Common myeloid progenitor, CD34-positive (primary cell): Measurements from ENCODE around the gene VWA3B.

Experiments used
- CTCF ChIA-PET: fragments of 350-600 bp; sonication (Branson Sonifier 250); formaldehyde crosslinking; loops from one replicate; lab custom pipeline; 2021; ENCODE audit warnings: antibody characterized with exemption; lab: Charles Lee
- POLR2A ChIA-PET: fragments of 350-600 bp; sonication (Branson Sonifier 250); formaldehyde crosslinking; loops from one replicate; lab custom pipeline; 2021; ENCODE audit warnings: antibody characterized with exemption; lab: Charles Lee
- DNase-seq, 3 donors: peaks; one replicate each; pipeline versions ENCODE4 v3.0.0 to v3.0.0-alpha.2; 2013
- H3K27ac ChIP-seq, 2 experiments: 1 replicate in 1 of 2; 2 replicates in 1 of 2; pipeline ENCODE4 v1.7.0; 2013; ENCODE audit warnings: inconsistent platforms in 2 of 2, low read length in 2 of 2, mild to moderate bottlenecking in 2 of 2, low read depth in 1 of 2, moderate library complexity in 1 of 2; ENCODE audit not compliant: severe bottlenecking in 2 of 2, insufficient read depth in 1 of 2, poor library complexity in 1 of 2
- H3K27me3 ChIP-seq, 5 experiments: replicated peaks in 2 of 5; 1 replicate in 3 of 5; 2 replicates in 2 of 5; pipeline versions ENCODE4 v1.6.1 to v1.7.0; 2013; ENCODE audit warnings: low read length in 4 of 5, mild to moderate bottlenecking in 2 of 5, moderate library complexity in 2 of 5, inconsistent platforms in 1 of 5; ENCODE audit not compliant: insufficient read depth in 5 of 5, control insufficient read depth in 4 of 5
- H3K36me3 ChIP-seq, 4 experiments: 1 replicate in 2 of 4; 2 replicates in 2 of 4; pipeline versions ENCODE4 v1.6.1 to v1.7.0; 2013; ENCODE audit warnings: low read length in 3 of 4, control low read depth in 1 of 4, mild to moderate bottlenecking in 1 of 4; ENCODE audit not compliant: control insufficient read depth in 4 of 4, insufficient read depth in 4 of 4
- H3K4me1 ChIP-seq, 4 experiments: 1 replicate in 3 of 4; 2 replicates in 1 of 4; pipeline versions ENCODE4 v1.6.1 to v1.7.1; 2013; ENCODE audit warnings: low read length in 3 of 4, mild to moderate bottlenecking in 3 of 4, control low read depth in 1 of 4, inconsistent platforms in 1 of 4, moderate library complexity in 1 of 4; ENCODE audit not compliant: control insufficient read depth in 4 of 4, insufficient read depth in 4 of 4; ENCODE audit errors: control extremely low read depth in 1 of 4
- H3K4me3 ChIP-seq, 7 experiments: 1 replicate in 4 of 7; 2 replicates in 3 of 7; pipeline versions ENCODE4 v1.5.1 to v1.7.0; 2013; ENCODE audit warnings: mild to moderate bottlenecking in 7 of 7, low read length in 6 of 7, moderate library complexity in 6 of 7, inconsistent platforms in 2 of 7, low read depth in 2 of 7, control low read depth in 1 of 7; ENCODE audit not compliant: insufficient read depth in 4 of 7, control insufficient read depth in 1 of 7; ENCODE audit errors: extremely low read depth in 1 of 7
- H3K9me3 ChIP-seq, 5 experiments: 1 replicate in 4 of 5; 2 replicates in 1 of 5; pipeline versions ENCODE4 v1.6.1 to v1.7.1; 2013; ENCODE audit warnings: low read length in 4 of 5, mild to moderate bottlenecking in 2 of 5, inconsistent platforms in 1 of 5, low read depth in 1 of 5, moderate library complexity in 1 of 5; ENCODE audit not compliant: control insufficient read depth in 4 of 5, insufficient read depth in 2 of 5; ENCODE audit errors: control extremely low read depth in 1 of 5
- WGBS: methylation state at CpG from one replicate; pipeline ENCODE4 v1.1.5; 2013; ENCODE audit not compliant: insufficient coverage; 5-methylcytosine and 5-hydroxymethylcytosine counted together

Gene VWA3B

GRCh38 chr2:98356729-98357128 is 269.8 kb downstream of the VWA3B start:
- ChIA-PET CTCF (no interaction called here), POLR2A (no interaction called here)
- H3K4me3 ChIP-seq = no peak overlapping the region
- H3K27ac ChIP-seq = no peak overlapping the region
- H3K36me3 ChIP-seq = no peaks in the 10 kb centered on the region
- peaks cover 0 to 4% (median 0%) of the 10 kb centered on the region in 5 experiments for H3K9me3 ChIP-seq
- no peaks in the 10 kb centered on the region for H3K4me1 ChIP-seq
- DNase-seq = no peak
- H3K27me3 ChIP-seq = peaks cover 0 to 4% (median 2%) of the 10 kb centered on the region in 5 experiments
- WGBS = 100% methylated on average over 2 of the region's 7 CpGs

DNA sequence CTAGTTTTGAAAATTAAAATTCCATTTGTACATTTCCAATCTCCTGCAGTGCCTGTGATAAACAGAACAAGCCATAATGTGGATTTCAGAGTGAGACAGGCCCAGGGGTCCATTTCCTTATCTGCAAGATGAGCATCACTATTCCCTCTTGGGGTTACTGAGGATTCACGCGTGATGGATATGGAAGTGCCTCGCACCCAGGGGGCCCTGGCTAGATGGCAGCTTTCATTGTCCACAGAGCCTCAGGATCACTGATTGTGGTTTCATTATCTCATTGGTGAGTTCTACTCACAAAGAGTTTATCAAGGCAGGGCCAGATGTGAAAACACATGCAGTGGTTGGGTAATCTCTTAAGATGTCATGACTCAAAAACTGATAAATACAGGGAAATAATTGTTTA is 270.9 kb downstream of the VWA3B start:
- WGBS = 90% methylated on average over 3 of the region's 3 CpGs
- ChIA-PET POLR2A (no interaction called here), CTCF (no interaction called here)
- Histone ChIP-seq H3K4me3 (no peak overlapping the region), H3K9me3 (peaks cover 0 to 4% (median 0%) of the 10 kb centered on the region in 5 experiments), H3K27me3 (peaks cover 0 to 4% (median under 1%) of the 10 kb centered on the region in 5 experiments), H3K27ac (no peak overlapping the region), H3K4me1 (no peaks in the 10 kb centered on the region), H3K36me3 (no peaks in the 10 kb centered on the region)
- no peak for DNase-seq

GRCh38 chr2:98359986-98360385 is 273.0 kb downstream of the VWA3B start:
- H3K4me3 ChIP-seq = no peak overlapping the region
- 80% methylated on average over 1 of the region's 1 CpG for WGBS
- no peak overlapping the region for H3K27ac ChIP-seq
- no peaks in the 10 kb centered on the region for H3K4me1 ChIP-seq
- H3K27me3 ChIP-seq = peaks cover 0 to 4% (median 0%) of the 10 kb centered on the region in 5 experiments
- H3K36me3 ChIP-seq = no peaks in the 10 kb centered on the region
- ChIA-PET CTCF (no interaction called here), POLR2A (no interaction called here)
- no peak for DNase-seq
- no peaks in the 10 kb centered on the region for H3K9me3 ChIP-seq
